ENCODE data around the gene TEKT1.
"Not testable (repeated sequence)": the region's sequence is repeated elsewhere in the genome, so short reads cannot be mapped to it uniquely, and the experiment has no call there.

Gene TEKT1

DNA sequence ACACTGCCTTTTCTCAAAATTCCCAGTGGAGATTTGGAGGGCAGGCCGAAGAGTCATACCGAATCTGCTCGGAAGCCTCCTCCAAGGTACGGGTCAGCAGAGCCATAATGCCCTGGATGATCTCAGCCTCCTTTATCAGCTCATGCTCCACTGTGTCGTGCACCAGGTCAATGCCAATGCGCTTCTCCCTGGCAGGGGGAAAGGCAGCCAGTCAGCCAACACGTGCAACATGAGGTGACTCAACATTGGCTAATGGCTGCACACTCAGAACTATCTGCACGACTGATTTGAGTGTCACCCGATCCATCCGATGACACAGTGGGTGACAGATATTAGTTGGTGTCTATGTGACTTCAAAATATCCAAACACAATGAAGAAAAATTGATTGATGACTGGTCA is 15.8 kb downstream of the TEKT1 start:
- DNase-seq, result no peak

GRCh38 chr17:6812295-6812694 is 19.2 kb downstream of the TEKT1 start:
- no peak for DNase-seq

GRCh38 chr17:6811510-6811909 is 20.0 kb downstream of the TEKT1 start:
- DNase-seq, result no peak

DNA sequence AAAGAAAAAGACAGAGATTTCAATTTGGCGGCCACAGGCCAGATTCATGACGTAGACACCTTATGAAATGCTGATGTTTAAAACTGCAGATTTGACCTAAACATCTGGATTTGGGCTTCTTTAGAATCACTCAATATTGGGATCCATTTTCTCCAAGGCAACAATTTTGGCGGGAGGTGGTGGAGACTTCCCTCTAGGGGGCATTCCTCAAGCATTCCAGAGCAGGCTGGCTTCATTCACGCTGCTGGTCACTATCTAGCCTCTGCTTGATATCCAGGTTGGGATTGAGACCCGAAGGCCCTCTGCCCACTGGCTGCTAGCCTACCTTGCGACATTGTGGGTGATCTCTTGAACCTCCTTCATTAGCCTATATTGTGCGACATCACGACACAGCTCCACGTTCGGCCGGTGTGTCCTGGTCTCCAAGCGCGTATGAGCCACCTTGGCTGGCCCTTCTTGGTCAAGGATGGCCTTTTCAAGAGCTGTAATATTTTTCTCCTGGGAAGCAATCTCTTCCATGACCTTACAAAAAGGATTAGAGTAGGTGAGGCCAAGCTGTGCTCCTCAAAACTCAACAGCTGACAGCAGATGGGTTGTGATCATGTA is 31.0 kb downstream of the TEKT1 start:
- DNase-seq, result no peak

DNA sequence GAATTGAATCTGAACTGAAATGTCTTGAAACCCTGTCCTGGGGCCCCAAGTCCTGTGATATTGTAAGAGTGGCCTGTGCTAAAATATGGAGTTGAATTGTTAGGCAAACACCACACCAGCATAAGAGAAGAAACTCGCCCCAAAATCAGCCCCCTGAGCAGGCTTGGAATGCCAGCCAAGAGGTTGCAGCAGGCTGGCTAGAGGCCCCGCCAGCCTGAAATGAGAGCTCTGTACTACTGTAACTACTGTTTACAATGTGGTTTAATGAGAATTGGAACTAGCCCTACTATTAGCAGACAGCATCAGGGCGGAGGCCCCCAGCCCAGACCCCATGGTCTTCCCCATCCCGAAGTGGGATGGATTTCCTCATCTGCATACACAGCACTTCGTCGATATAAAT is 31.8 kb downstream of the TEKT1 start:
- no peak for DNase-seq

- no peak for DNase-seq
Observed at GRCh38 chr17:6797718-6798351, 33.7 kb downstream of the TEKT1 start.

GRCh38 chr17:6796887-6797490 is 34.5 kb downstream of the TEKT1 start:
- no peak for DNase-seq

DNA sequence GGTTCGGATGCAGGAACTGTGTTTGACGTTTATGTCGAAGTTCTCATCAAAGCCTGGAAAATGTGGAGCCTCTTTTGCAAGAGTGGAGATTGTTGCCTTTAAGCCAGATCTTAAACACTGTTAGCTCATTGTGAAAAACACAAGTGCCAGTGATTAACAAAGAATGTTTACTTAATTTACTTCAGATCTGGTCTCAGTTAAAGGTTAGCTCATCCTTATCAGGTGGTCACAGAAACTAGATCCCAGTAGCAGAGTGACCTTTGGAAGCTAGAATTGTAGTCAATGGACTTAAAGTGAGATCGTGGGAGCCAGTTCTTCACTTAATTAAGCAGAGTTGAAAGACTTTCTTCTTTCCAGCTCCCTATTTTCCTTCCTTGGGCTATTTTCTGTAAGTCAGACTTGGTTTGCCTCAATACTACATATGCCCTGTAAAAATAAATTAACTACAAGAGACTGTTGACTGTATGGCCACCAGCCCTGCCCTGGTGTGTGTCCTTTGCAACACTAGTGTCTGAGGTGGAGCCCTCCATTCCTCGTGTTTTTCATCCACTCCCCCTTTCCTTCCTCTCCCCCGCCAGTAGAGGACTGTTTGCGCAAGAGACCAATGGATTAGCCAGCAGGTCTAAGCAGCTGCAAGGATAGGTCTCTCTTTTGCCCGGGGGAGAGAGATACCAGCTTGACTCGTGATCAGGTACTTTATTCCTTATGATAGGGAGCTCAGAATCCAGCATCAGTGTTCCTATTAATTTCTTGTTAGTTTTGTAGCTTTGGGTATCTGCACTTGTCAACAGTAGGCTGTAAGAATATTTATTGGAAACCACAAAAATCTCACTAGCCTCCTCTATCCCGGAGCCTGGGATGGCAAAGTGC is 35.3 kb downstream of the TEKT1 start:
- DNase-seq, result no peak

DNA sequence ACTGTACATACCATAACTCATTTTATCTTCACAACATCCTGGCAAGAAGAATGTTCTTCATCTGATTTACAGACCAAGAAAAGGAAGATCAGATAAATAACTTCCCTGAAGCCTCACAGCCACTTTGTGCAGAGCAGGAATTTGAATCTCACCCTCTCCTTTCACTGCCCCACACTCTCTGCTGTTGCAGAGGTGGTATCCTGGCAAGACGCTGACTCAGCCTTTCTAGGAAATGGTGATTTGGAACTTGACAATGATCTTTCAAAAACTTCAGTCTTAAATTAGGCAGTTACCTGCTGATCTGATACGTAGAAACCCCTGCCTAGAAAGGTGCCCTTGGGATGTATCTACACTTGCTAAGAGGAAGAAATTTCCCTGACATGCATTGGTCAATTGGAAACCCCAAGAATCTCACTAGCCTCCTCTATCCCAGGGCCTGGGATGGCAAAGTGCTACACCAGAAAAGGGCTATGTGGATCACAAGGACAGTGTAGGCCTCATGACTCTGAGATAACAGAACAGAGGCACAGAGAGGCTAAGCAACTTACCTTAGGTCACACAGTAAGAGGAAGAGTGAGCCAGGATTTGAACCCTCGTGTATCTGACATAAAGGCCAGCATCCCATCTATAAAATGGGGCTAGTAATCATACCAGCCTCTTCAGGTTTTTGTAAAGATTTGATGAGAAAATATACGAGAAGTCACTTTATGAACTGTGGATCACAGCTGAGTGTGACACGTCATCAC is 37.6 kb downstream of the TEKT1 start:
- DNase-seq, result no peak

DNA sequence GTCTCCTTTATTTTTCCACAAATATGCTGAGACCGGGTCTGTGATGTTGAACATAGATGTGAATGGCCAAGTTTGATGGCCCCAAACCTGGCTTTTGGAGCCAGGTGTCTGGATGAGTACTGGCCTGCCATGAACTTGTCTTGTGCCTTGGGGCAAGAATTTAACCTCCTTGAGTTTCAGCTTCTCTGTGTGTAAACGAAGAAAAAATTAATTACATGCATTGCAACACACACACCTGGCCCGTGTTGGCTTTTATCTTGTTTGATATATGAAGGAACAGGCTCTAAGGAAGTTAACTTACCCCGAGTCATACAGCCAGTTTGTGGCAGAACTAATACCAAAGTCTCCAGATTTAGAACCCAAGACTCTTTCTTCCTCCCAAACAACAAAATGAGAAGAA is 42.4 kb downstream of the TEKT1 start:
- no peak for DNase-seq

GRCh38 chr17:6787081-6787693 is 44.3 kb downstream of the TEKT1 start:
- DNase-seq, result no peak

DNA sequence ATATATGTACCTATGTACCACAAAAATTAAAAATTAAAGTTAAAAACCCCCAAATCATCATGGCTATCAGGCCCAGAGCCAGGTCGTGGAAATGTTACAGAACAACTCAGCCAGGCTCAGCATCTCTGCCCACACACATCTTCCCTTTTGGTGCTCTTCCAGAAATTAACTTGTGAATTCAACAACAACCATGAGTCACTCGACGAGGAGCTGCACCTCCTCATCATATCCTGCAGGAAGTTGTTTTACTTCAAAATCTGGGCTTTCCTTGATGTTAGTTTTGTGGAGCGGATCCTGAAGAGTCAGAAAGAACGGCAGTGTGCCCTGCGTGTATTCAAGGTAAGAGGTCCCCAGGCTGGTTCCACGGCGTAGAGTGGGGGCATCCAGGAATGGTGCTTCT is 44.9 kb downstream of the TEKT1 start:
- DNase-seq, result no peak

GRCh38 chr17:6782244-6782643 is 49.3 kb downstream of the TEKT1 start:
- no peak for DNase-seq

DNA sequence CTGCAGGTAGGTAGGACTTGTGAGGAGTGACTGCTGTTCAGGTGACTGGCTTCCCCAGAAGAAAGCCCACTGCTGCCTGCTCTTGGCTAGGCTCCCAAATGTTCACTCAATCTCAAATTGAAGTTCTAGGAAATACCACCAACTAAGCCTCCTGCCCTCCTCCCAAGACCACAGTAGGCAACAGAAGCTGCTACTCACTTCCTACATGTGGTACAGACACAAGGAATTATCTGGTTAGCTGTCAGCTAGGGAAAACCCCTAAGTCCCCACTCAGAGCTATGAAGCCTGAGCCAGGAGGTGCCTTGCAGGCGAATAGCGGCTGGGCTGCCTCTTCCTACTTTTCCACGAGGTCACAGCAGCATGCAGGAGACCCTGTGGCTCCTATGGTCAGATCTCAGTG is 50.6 kb downstream of the TEKT1 start:
- no peak for DNase-seq

- DNase-seq, result no peak
Observed at GRCh38 chr17:6780001-6780400, 51.5 kb downstream of the TEKT1 start.

DNA sequence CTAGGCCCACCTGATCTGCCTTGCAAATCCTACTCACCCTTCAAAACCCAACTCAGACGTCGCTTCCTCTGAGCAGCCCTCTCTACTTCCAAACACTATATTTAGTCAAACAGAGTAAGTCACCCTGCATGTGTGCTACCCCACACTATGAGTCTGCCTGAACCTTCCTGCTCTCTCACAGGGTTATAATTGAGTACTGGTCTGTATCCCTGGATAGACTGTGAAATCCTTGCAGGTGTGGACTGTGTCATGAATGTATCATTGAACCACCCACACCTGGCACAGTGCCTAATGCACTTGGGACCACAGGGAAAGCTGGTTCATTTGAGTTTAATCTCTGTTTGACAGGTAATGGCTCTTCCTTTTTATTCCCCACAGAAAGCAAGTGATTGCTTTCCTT is 52.1 kb downstream of the TEKT1 start:
- no peak for DNase-seq

DNA sequence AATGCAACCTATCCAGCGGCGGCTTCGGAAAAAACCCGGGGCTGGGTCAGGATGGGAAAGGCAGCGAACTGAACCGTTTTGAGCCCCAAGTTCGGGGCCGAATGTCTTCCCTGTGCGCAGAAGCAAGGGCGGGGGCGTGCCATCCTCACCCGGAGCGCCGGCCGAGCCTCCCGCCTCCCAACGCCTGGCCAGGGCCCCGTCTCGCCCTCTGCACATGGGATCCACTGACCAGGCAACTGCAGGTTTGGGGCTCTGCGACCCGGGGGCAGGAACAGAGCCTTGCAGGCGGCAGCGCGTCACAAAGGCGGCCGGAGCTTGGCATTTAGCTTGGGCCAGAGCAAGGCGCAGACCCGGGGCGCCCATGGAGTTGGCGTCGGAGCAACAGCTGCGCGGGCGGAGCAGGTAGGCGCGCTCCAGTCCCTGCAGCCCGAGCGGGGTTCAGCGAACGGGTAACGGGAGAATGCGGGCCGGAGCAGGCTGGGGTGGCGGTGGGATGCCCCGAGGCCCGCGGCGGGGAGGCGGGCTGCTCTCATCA is 55.6 kb downstream of the TEKT1 start, which contains the start of gene FBXO39:
FBXO39 (plus strand) TSS at position 345 of the 535 bp plus-strand sequence. CDS start 3,654 bp downstream, outside the sequence.
- no peak for DNase-seq

GRCh38 chr17:6774906-6775305 is 56.6 kb downstream of the TEKT1 start:
- not testable (repeated sequence) for DNase-seq

DNA sequence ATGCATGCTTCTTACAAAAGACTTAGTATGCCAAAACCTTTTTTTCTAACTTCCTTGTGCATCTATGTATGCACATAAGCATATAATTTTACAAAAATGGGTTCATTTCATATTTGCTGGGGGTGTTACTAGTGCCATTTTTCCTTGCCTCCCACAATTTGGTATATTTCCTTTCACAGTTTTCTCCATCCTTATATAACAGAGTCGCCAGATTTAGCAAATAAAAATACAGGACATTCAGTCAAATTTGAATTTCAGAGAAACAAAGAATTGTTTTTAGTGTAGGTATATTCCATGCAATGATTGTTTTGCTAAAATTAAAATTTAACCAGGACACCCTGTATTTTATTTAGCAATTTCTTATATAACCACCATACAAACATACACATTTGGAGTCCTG is 59.5 kb downstream of the TEKT1 start:
- DNase-seq, result no peak

DNA sequence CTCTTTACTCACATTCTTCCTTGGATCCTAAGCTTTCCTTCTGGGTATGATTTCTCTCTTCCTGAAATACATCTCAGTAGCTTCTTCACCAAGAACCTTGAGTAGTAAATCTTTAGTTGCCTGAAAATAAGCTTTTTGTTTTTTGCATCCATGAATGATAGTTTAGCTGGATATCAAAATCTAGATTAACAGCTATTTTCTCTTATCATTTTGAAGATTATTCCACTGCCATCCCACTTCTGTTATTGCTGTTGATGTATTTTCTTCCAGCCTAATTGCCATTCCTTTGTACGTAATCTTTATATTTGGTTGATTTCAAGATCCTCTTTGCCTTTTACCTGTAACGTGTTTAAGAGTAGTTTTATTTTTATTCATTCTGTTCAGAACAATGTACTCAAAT is 63.1 kb downstream of the TEKT1 start:
- DNase-seq, result no peak

GRCh38 chr17:6761779-6762178 is 69.8 kb downstream of the TEKT1 start:
- DNase-seq, result no peak

GRCh38 chr17:6757747-6758146 is 73.8 kb downstream of the TEKT1 start:
- no peak for DNase-seq

All from NCI-H524 treated with DMSO at 0.1 percent for 48 hours (cell line).